ENCODE results near the gene HHAT. TPM values are rescaled to one million over a fixed set of nuclear protein-coding genes. Genes with fewer than 3 reads are reported as not detected.

Gene HHAT
- total and polyA plus RNA-seq, 7 donors = 0.11 to 0.64 (median 0.16) TPM

- no peaks in the 10 kb centered on the region for H3K9me3 ChIP-seq
- no peak overlapping the region for H3K27ac ChIP-seq
- ATAC-seq (no peak), DNase-seq (no peak)
- 35 to 40% (median 39%) methylated on average over 4 of the region's 4 CpGs for WGBS, 3 donors
- intact Hi-C loops (cut with DNase I) = loop anchor here in 1 of 2 donors (10.0 kb wide), 1 partner anchor 1068 kb away; no protein-coding TSS in a partner anchor
- no peaks in the 10 kb centered on the region for H3K4me1 ChIP-seq
- no peak overlapping the region for H3K4me3 ChIP-seq
- H3K36me3 ChIP-seq (ENCODE audit: insufficient read depth in 1 of 2, low read depth in 1 of 2) = no peaks in the 10 kb centered on the region
- no peak for TF ChIP-seq CTCF (IDR thresholded peaks at IDR 0.05)
- no peaks in the 10 kb centered on the region for H3K27me3 ChIP-seq (ENCODE audit: insufficient read depth in 3 of 3, low read length in 2 of 3)
Observed at GRCh38 chr1:210586771-210587170, 258.1 kb downstream of the HHAT start.

- no peak for ATAC-seq
- Histone ChIP-seq H3K36me3 (ENCODE audit: insufficient read depth in 1 of 2, low read depth in 1 of 2) (no peaks in the 10 kb centered on the region), H3K4me3 (no peak overlapping the region), H3K9me3 (no peaks in the 10 kb centered on the region), H3K27me3 (ENCODE audit: insufficient read depth in 3 of 3, low read length in 2 of 3) (no peaks in the 10 kb centered on the region), H3K27ac (no peak overlapping the region), H3K4me1 (no peaks in the 10 kb centered on the region)
- intact Hi-C loops (cut with DNase I) = loop anchor here in 1 of 2 donors (10.0 kb wide), 1 partner anchor 1067 kb away; no protein-coding TSS in a partner anchor
- TF ChIP-seq CTCF (IDR thresholded peaks at IDR 0.05) = no peak
- no peak for DNase-seq
- 91 to 95% (median 92%) methylated on average over 4 of the region's 4 CpGs for WGBS, 3 donors
Observed at GRCh38 chr1:210587566-210587965, 258.9 kb downstream of the HHAT start.

GRCh38 chr1:210588357-210588756 lies 259.7 kb downstream of the HHAT start:
- intact Hi-C loops (cut with DNase I) = loop anchor here in 1 of 2 donors (10.0 kb wide), 1 partner anchor 1066 kb away; no protein-coding TSS in a partner anchor
- TF ChIP-seq CTCF (IDR thresholded peaks at IDR 0.05) = no peak
- Histone ChIP-seq H3K9me3 (no peaks in the 10 kb centered on the region), H3K4me1 (no peaks in the 10 kb centered on the region), H3K36me3 (ENCODE audit: insufficient read depth in 1 of 2, low read depth in 1 of 2) (no peaks in the 10 kb centered on the region), H3K4me3 (no peak overlapping the region), H3K27ac (no peak overlapping the region), H3K27me3 (ENCODE audit: insufficient read depth in 3 of 3, low read length in 2 of 3) (no peaks in the 10 kb centered on the region)
- WGBS, 3 donors = 97 to 98% (median 98%) methylated on average over 3 of the region's 3 CpGs
- ATAC-seq (no peak), DNase-seq (no peak)

DNA sequence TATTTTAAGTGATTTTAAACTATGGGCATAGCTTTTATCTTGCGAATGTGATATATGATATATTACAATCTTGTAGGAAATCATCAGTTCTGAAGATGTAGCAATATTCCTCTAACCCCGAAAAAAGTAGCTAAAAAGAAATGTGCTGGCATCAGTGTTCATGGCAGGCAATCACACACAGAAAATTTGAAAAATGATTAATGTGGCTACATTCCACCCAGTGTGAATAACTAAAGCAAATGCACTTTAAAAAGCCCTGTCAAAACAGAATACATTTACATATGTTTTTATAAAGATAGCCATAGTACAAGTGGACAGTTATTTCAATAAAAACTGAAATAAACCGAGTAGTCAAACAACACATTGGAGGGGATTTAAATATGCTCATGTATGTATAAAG lies 260.2 kb downstream of the HHAT start:
- H3K27me3 ChIP-seq (ENCODE audit: insufficient read depth in 3 of 3, low read length in 2 of 3) = no peaks in the 10 kb centered on the region
- no peak for DNase-seq
- intact Hi-C loops (cut with DNase I) = loop anchor here in 1 of 2 donors (10.0 kb wide), 1 partner anchor 1066 kb away; no protein-coding TSS in a partner anchor

More for the DNA sequence above, 260.2 kb downstream of the HHAT start:
- ATAC-seq = no peak
- Histone ChIP-seq H3K9me3 (no peaks in the 10 kb centered on the region), H3K27ac (no peak overlapping the region), H3K4me1 (no peaks in the 10 kb centered on the region), H3K36me3 (ENCODE audit: insufficient read depth in 1 of 2, low read depth in 1 of 2) (no peaks in the 10 kb centered on the region), H3K4me3 (no peak overlapping the region)
- no peak for TF ChIP-seq CTCF (IDR thresholded peaks at IDR 0.05)
- 89 to 91% (median 90%) methylated on average over 3 of the region's 3 CpGs for WGBS, 3 donors
